ENCODE data around the gene MIPEP. TPM values are rescaled to one million over a fixed set of nuclear protein-coding genes. Genes with fewer than 3 reads are reported as not detected.

The MIPEP gene
- total RNA-seq, 1 donor from 2014 or later = 9.2 TPM

GRCh38 chr13:23751195-23751594, 138.0 kb downstream of the MIPEP start:
- intact Hi-C loops (cut with micrococcal nuclease) = loop anchor here (1.0 kb wide), 1 partner anchor 8 kb away; no protein-coding TSS in a partner anchor

GRCh38 chr13:23750383-23751121, 138.6 kb downstream of the MIPEP start:
- intact Hi-C loops (cut with micrococcal nuclease) = loop anchor here (1.0 kb wide), 1 partner anchor 7 kb away; no protein-coding TSS in a partner anchor

GRCh38 chr13:23749288-23749873, 139.8 kb downstream of the MIPEP start:
- intact Hi-C loops (cut with micrococcal nuclease) = loop anchor here (10.0 kb wide), 2 partner anchors 125 to 505 kb away; no protein-coding TSS in a partner anchor

GRCh38 chr13:23748109-23748990, 140.8 kb downstream of the MIPEP start:
- intact Hi-C loops (cut with micrococcal nuclease) = loop anchor here (10.0 kb wide), 2 partner anchors 126 to 506 kb away; no protein-coding TSS in a partner anchor

GRCh38 chr13:23746141-23746540, 143.1 kb downstream of the MIPEP start:
- intact Hi-C loops (cut with micrococcal nuclease) = loop anchor here (10.0 kb wide), 2 partner anchors 129 to 509 kb away; no protein-coding TSS in a partner anchor

GRCh38 chr13:23744315-23744714, 144.9 kb downstream of the MIPEP start:
- intact Hi-C loops (cut with micrococcal nuclease) = loop anchor here (5.0 to 10.0 kb wide), 3 partner anchors 130 to 1538 kb away; no protein-coding TSS in a partner anchor

GRCh38 chr13:23743278-23744076, 145.7 kb downstream of the MIPEP start:
- intact Hi-C loops (cut with micrococcal nuclease) = loop anchor here (1.0 to 10.0 kb wide), 5 partner anchors 8 to 1539 kb away; no protein-coding TSS in a partner anchor

- intact Hi-C loops (cut with micrococcal nuclease) = loop anchor here (2.0 to 10.0 kb wide), 4 partner anchors 133 to 1540 kb away; no protein-coding TSS in a partner anchor
Measured at GRCh38 chr13:23741879-23742510, 147.2 kb downstream of the MIPEP start.

- intact Hi-C loops (cut with micrococcal nuclease) = loop anchor here (5.0 to 10.0 kb wide), 3 partner anchors 135 to 1542 kb away; no protein-coding TSS in a partner anchor
Measured at GRCh38 chr13:23740002-23740401, 149.2 kb downstream of the MIPEP start.

- intact Hi-C loops (cut with micrococcal nuclease) = no loop called here
Measured at GRCh38 chr13:23739596-23739995, 149.6 kb downstream of the MIPEP start.

- intact Hi-C loops (cut with micrococcal nuclease) = no loop called here
Measured at GRCh38 chr13:23736541-23736940, 152.7 kb downstream of the MIPEP start.

GRCh38 chr13:23735329-23735728, 153.9 kb downstream of the MIPEP start:
- intact Hi-C loops (cut with micrococcal nuclease) = no loop called here

GRCh38 chr13:23731709-23732108, 157.5 kb downstream of the MIPEP start:
- intact Hi-C loops (cut with micrococcal nuclease) = no loop called here

GRCh38 chr13:23730251-23730650, 158.9 kb downstream of the MIPEP start:
- intact Hi-C loops (cut with micrococcal nuclease) = no loop called here

GRCh38 chr13:23729531-23729930, 159.7 kb downstream of the MIPEP start:
- intact Hi-C loops (cut with micrococcal nuclease) = no loop called here

GRCh38 chr13:23728807-23729206, 160.4 kb downstream of the MIPEP start:
- intact Hi-C loops (cut with micrococcal nuclease) = no loop called here

- intact Hi-C loops (cut with micrococcal nuclease) = no loop called here
Measured at GRCh38 chr13:23725922-23726321, 163.3 kb downstream of the MIPEP start.

GRCh38 chr13:23724196-23724970, 164.8 kb downstream of the MIPEP start:
- intact Hi-C loops (cut with micrococcal nuclease) = no loop called here

- intact Hi-C loops (cut with micrococcal nuclease) = no loop called here
Measured at GRCh38 chr13:23723471-23723870, 165.7 kb downstream of the MIPEP start.
